ENCODE data around the gene PRKG1.

The PRKG1 gene

DNA sequence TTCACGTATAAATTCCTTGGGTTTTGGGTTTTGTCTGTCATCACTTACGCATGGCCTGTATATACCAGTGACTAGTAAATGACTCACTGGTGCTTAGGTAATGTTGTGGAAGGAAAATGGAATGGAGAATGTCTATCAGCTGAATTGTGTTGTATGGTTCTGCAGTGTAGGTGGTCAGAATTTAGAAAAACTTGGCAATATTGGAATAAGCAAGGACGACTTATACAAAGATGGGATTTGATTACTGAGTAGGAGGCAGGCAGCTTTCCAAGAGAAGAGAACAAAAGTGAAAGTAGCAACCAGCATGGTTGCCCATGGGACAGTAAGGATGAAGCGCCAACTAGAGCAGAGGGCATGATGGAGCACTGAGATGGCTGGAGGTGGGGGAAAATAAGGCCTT lies 793.7 kb downstream of the PRKG1 start:
- DNase-seq = no peak

DNA sequence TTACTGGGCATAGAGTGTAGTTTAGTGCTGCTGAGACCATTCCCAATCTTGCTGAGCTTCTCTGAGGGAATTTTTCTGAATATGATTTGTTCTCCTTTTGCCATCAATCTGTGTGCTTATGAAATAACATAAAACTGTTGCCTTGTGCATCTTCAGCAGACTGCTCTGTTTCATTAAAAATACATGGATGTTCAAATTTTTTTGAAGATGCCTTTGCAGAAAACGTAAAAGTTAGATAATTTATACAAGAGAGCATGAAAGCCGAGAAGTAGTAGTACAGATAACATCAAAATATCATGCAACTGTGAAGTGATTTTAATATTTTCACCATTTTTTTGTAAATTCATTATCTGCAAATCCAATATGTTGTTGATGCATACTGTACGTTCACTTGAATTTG lies 799.8 kb downstream of the PRKG1 start:
- no peak for DNase-seq

DNA sequence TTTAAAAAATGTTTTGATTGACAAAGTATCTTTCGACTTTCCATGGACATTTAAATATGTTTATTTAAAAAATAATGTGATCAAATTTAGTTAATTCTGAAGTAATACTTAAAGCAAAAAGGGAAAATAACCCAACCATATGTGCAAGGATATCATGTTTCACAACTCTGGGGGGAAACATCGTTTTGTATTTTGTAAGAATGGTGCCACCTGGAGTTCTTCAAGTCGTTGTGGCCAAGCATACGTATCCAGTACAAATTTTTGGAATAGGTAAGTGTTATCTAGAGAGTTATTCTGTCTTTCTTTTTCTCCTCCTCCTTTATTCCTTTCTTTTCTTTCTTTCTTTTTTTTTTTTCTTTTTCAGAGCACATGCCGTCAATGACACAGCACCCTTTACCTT lies 801.3 kb downstream of the PRKG1 start:
- no peak for DNase-seq

DNA sequence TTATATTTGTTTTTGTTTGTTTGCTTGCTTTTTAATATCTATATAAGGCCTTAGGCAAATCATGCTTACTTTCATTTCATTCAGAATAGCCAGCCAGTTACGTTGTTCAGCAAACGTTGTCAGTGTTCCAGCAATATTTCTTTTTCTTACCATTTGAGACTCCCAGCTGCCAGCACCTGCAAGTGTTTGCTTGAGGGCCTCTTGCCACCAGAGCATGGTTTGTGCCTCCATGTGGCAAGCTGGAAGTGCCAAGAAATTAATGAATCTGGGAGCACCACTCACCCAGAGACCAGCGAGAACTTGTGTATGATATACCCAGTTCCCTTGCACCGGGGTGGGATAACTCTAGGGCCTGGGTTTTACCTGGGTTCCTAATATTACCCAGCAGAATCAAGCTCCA lies 802.2 kb downstream of the PRKG1 start:
- no peak for DNase-seq

DNA sequence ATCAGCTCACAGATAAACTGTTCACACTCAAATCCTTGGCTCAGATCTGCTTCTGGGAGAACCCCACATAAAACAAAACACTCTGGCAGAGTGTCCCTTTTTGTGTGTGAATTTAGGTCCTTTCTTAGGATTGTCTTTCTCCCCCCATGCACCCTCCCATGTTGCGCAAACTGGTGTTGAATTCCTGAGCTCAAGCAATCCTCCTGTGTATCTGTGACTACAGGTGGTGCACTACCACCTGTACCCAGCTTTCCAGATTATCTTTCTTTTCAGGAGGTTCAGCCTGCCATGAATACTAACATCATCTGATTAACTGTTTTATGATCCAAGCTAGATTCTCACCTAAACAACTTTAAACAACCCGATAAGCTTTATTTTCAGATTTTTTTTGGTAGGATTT lies 802.7 kb downstream of the PRKG1 start:
- no peak for DNase-seq

DNA sequence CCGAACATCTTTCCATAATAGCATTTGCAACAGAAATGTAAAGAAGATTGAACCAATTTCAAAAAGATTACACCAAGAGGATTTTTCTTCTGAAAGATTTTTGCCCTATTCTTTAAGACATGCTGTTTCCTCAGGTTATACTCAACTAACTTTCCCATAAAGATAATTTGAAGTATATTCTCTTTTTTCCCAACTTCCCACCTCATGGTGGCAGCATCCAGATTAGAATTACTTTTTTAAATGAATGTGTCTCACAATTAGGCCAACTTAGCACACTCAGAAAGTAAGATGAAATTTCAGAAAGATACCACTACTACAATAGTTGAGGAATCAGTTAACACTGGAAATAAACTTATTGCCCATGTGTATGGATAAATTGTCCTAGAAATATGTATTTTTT lies 803.3 kb downstream of the PRKG1 start:
- DNase-seq = no peak

DNA sequence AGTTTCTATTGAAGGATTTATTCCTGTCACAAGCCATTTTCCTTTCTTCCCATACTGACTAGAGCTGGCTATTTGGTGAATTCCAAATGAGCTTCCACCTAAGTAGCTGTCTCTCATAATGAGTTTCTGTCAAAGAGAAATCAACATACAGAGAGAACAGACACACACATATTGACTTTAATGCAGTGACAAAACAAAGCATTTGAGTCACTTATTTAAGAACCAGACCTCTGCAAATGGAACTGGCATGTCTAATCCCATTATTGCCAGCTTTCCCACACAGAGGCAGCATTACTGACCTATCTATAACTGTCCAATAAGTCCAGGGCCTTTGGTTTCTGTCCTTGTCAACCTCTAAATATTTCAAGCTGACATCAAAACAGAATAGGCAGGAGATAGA lies 804.4 kb downstream of the PRKG1 start:
- DNase-seq = no peak

DNA sequence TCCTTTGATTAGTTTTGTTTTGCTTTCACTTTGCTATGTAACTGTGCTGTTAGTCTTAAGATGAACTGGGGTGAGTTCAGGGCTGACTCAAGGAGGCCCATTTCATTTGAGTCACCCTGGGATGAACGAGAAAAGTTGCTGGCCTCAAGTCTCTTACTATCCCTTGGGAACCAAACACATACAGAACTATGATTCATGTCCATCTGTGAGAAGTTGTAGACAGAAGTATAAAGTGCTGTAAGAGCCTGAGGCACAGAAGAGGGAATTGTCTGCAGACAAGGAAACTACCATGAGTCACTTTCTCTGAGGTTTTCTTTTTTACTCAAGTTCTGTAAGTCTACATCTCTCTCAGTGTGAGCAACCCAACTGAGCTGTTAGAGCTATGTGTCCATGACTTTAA lies 805.0 kb downstream of the PRKG1 start:
- no peak for DNase-seq

DNA sequence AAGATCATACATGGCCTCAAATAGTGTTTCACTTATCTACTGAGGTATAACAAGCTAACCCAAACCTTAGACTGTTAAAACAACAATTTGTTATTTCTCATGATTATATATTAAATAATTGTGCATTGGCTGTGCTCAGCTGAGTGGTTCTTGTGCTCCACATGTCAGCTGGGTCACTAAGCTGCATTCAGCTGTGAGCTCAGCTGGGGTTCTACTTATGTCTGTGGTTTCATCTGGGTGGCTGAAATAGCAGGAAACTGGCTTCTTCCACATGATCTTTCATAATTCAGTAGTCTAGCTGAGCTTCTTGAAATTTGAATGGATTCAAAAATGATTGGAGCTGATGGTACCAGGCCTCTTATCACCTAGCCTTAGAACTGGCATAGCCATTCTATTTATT lies 806.9 kb downstream of the PRKG1 start:
- DNase-seq = no peak

DNA sequence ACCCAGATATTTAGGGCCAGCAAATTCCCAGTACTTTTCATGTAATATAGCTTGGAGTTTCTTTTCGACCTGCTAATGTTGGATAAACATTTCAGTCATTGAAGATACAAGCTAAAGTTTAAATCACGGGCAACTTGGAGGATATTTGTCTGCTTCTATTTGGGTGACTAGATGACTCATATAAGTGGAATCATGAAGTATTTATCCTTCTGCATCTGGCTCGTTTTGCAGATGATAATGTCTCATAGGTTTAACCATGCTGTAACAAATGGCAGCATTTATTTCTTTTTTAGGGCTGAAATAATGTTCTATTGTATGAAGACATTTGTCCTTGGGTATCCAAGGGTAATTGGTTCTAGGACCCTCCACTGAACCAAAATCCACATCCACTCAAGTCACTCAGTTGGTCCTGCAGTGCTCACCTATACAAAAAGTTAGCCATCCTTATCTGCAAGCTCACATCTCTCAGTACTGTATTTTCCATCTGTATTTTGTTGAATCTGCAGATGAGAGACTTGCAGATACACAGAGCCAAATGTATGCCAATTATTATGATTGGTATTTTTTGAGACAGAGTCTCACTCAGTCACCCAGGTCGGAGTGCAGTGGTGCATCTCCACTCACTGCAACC lies 812.3 kb downstream of the PRKG1 start:
- no peak for DNase-seq

DNA sequence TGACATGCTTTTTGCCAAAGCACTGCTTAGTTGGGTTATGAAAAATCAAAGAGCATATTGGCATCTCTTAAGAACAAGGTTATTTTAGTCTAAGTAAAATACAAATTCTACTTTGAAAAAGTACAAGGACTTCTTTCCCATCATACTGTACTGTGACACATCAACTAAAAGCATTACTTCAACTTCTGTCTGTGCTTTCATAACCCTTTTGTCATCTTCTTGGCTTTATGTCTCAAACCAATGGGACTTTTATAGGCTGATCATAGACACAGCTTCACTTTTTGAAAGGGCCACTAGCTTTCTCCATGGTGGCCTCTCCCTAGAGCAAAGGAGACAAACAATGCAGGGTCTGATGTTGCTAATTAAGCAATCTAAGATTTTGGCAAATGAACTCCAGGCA lies 814.0 kb downstream of the PRKG1 start:
- DNase-seq = no peak

DNA sequence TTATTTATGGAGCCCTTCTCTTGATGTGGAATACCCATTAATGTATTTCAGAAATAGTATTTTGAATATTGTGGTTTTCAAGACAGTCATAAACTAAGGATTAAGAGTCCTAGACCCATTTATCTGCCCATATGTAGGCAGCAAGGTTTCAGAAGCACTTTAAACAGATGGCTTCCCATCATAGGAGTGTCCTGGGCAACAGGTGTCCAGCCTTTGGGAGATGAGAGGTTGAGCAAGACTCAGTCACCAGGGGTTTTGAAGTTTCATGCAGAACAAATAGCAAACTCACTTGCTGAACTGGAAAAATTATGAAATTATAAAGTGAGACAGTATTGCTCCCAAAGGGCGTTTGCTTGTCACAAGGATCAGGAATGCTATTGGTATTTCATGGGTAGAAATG lies 818.0 kb downstream of the PRKG1 start:
- DNase-seq = no peak

DNA sequence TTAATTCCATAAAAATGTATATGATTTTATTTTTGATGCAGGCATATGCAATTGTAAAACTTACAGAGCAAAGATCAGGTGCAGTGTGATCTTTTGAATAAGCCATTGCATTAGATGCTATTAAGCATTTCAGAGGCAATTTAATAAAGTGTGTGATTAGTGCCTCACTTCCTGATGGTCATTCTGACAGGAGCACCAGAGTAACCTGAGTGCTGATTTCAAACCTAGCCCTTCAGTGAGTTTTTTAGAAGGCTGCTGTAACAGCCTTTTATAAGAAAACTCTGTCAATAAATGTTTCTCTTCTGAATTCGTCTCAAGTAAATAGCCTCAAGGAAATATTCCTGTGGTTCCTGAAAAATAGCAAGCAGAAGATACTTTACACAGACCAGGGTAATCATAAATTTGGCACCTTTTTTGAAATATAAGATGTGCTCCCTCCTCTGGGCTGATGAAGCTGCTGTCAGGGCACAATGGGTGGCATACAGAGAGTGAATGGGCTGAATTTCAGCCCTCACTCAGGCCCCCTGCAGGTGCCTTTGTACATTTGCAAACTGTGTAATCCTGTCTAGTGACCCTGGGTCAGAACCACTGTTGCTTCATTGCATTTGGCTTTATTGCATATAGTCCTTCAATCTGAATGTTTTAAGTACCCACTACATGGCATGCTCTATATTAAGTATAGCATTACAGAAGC lies 818.8 kb downstream of the PRKG1 start:
- no peak for DNase-seq

DNA sequence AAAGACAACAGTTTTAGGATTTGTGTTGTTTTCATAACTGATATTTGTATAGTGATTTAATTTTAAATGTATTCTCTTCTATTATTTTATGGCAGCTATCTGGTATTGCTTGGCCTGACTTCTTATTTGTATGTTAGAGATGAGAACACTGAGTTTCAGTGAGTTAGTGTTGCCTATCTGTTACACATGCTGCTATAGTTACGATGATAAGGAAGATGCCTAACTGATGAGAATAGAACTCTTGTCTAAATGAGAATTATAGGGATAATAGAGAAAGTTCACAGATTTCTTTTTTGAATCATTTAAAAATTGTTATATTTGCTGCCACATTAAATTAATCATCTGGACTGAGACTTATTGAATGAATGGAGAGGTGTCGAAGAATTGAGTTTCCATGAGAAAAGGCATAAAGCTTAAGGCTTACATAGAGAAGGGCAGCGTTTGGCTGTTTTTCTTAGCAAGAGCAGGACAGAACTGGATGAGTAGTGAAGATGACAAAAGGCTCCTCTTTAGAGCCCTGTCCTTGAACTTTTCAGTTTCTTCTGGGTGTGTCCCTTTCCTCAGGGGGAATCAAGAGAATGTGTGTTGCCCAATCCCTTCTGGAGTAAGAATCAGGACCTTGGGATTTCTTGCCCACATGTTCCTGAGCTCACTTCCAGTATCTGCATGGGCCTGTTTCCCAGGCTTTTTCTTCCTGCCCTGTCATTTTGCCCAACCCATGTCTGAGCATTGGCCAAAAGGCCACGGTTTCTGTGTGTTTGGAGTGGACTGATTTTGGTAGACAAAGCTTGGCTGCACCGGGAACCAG lies 820.7 kb downstream of the PRKG1 start:
- no peak for DNase-seq

DNA sequence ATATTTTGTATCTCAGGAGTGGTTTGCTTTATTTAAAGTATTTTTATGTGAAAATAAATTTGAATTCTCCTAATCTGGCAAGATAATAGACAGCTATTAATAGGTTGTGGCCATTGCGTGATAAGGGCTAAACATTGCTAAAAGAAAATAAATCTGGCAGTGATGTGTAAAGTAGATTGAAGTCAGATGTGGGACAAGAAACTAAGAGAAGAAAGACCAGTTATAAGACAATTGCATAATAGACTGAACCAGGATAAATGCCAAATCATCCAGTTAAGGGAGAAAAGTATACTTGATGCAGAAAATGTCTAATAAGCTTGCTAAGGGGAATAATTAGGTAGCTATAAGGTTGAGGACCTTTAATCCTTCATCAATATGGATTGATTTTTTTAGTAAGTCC lies 822.6 kb downstream of the PRKG1 start:
- DNase-seq = no peak

DNA sequence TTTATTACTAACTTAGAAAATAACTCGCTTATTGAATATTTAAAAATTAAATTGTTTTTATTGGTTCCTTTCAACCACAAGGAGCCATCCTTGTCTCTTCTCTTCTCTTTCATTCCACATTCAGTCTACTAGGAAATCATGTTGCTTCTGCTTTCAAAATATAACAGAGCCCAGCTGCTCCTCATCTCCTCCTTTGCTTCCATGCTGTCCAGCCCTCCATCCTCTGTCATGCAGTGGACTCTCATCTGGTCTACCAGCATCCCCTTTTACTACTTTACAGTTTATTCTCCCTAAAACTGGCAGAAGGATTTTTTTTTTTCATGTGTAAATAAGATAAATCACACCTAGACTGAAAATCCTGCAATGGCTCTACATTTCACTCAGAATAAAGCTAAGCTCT lies 823.3 kb downstream of the PRKG1 start:
- no peak for DNase-seq

DNA sequence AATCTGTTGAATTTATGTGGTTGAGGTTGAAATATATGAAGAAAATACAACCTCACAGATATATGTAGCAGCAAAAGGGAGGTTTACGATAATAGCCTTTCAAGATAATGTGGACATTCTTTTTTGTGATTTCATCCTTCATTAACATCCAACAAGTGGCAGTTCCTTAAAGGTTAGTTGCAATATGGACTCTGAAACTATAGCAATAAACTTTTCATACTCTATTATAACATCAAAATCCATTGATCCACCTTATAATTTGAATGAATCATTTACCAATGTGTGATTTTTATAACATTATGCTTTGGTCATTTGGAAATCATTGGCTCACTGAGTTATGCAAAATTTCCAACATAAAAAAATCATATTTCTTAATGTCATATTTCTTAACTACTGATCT lies 825.9 kb downstream of the PRKG1 start:
- DNase-seq = no peak

DNA sequence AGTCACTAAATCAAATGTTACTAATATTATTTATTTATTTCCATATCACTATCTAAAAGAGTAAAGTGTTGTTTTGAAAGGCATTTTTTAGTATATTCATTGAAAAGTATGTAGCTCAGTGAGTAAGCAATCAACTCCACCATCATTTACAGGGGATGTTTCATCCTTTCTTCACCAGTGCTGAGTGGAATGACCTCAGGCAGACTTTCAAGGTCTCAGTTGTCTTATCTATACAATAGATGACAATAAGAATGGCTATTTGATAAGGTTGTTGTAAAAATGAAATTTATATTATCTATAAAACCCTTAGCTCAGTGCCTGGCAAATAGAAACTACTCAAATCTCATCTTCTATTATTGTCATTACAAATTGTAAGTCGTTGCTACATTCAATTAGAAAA lies 829.4 kb downstream of the PRKG1 start:
- no peak for DNase-seq

DNA sequence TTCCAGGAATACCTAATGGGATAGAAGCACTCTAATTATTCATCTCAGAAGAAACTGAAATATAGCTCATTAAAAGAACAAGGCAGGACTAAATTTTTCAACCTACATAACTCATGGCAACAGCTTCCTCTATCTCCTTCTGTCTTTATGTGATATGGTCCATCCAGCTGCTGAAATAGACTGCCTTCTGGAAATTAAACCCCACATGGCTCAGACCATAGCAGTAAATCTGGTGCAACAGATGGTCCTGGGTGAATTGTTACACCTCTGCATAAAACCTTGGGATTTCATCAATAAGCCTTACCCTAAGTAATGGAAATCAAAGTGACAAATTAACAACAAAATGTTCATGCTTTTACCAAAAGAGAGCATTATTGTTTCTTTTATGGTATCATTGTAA lies 830.7 kb downstream of the PRKG1 start:
- DNase-seq = no peak

DNA sequence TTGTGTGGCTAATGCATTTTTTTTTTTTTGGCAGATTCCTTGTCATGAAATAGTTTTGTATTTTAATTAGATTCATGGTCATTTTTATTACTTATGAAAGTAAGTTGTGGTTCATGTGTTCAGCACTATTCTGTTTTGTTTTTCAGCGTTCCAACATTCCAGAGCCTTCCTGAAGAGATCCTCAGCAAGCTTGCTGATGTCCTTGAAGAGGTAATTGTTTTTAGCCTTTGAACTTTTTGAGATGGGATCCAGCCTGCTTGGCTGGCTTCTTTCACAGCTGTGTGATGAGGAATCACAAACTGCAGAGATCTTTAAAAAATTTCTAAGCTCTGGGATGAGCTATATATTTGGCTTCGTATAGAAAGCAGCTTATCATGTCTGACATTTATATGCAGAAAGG lies 833.1 kb downstream of the PRKG1 start:
- no peak for DNase-seq

DNA sequence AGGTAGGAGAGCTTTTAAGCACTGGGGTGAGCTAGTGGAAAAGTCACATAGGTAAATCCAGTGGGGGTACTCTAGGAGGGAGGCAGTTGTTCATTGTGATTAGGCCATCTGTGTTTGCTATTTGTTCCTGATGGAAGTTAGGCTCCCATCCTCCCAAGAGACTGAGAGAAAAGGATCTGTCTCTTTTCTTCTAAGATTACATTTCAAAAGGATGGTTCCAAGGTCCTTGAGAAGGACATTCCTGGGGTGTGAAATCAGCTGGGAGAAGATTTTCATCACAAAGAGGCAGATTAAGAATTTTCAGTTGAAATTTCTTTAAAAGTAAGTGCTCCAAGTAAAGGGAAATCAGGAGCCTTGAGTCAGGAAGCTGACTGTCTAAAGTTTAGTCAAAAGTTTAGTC lies 835.9 kb downstream of the PRKG1 start:
- DNase-seq = no peak

DNA sequence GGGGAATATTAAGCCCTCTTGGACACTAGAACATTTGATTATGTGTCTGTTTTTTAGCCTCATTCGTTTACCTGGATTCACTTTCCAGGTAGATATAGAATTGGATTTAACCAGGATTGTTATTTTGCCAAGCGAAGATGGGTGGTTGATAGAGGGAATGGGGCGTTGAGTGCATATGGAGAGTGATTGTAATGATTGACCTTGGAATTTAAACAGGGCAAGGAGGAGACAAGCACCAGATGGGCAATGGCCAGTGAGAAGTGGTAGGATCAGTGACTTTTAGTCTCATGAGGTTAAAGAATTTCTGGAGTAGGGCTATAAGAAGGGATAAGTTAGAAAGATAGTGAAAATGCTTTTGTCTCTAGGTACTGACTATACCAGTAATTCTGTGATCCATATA lies 836.3 kb downstream of the PRKG1 start:
- no peak for DNase-seq

DNA sequence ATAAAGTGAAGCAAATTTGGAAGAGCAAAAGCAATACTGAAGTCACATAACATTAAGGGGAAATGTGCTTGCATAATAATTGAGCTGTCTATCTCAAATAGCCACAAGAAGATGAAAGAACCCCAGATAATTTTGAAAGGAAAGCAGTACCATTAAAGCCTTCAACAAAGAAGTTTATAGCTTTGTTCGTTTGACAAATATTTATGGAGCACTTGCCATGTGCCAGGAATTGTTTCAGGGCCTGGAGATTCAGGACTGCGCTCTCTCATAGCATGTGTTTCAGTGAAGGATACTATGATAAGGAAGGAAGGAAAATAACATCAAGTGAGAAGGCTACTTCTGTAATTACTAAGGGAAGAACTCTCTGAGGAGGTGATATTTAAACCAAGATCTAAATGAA lies 837.4 kb downstream of the PRKG1 start:
- no peak for DNase-seq

DNA sequence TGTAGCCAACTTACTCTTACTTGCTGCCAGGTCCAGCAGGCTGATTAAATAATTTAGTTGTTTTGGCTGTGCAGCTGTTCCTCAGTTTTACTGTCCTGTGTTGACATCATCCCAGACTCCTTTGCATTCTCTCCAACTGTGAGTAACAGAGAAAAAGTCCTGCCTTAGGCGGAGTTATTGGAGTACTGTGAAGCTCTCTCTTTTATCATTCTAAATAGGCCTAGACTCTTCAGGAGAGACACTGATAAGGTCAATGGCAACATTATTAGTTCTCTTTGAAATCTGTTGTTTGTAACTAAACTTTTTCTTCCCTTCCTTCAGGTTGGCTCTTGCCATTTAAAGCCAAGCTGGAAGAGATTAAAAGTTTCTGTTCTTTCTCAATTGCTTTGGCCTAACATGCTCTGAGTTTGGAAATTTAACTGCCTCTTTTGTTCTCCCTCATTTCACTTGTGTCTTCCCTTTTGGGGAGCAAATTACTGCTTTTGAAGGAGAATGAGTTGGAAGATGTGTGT lies 840.8 kb downstream of the PRKG1 start:
- DNase-seq = no peak
